Prostate gland (tissue), 2 donors: ENCODE measurements around the gene SEC14L1. TPM values are rescaled to one million over a fixed set of nuclear protein-coding genes. Genes with fewer than 3 reads are reported as not detected.

ENCODE experiments used
- DNase-seq: peaks from one replicate; pipeline ENCODE4 v3.0.0-alpha.2; 2019; ENCODE audit warnings: low spot score
- H3K27ac ChIP-seq, 2 donors: fragments of 200-600 bp; sonication (generic); 2 replicates each; pipeline ENCODE4 v1.5.1; 2017 to 2019
- H3K27me3 ChIP-seq: fragments of 200-600 bp; sonication (generic); replicated peaks from 2 replicates; pipeline ENCODE4 v1.5.1; 2019; ENCODE audit not compliant: insufficient read depth
- H3K36me3 ChIP-seq, 2 donors: fragments of 200-600 bp; sonication (generic); 1 replicate in 1 of 2; 2 replicates in 1 of 2; pipeline versions ENCODE4 v1.5.1 to v1.8.1; 2017 to 2019
- H3K4me1 ChIP-seq: fragments of 200-600 bp; sonication (generic); replicated peaks from 2 replicates; pipeline ENCODE4 v1.5.1; 2019
- H3K4me3 ChIP-seq, 2 donors: fragments of 200-600 bp; sonication (generic); 2 replicates each; pipeline ENCODE4 v1.5.1; 2017 to 2019
- H3K9me3 ChIP-seq: fragments of 200-600 bp; sonication (generic); 2 replicates; pipeline ENCODE4 v1.5.1; 2017
- POLR2A ChIP-seq: fragments of 450-650 bp; IDR thresholded peaks from one replicate; pipeline ENCODE4 v1.6.1; 2016; ENCODE audit warnings: antibody characterized with exemption, mild to moderate bottlenecking
- POLR2AphosphoS5 ChIP-seq: sonication (generic); formaldehyde crosslinking; IDR thresholded peaks from one replicate; pipeline ENCODE4 v1.6.1; 2017; ENCODE audit warnings: antibody characterized with exemption
- WGBS: methylation state at CpG from one replicate; pipeline ENCODE4 v1.1.5; 2018; 5-methylcytosine and 5-hydroxymethylcytosine counted together
- intact Hi-C: fragments of 100-400 bp; cut with DNase I; formaldehyde crosslinking; loops from one replicate; pipeline ENCODE4 v1.14.2; 2022
- total RNA-seq, 2 donors: library from RNA; depleted of rRNA; stranded (reverse); fragments of >200 nt; gene quantifications; one replicate each; pipeline ENCODE4 v1.1.0, GENCODE V29; 2016
- TF ChIP-seq, protein P1 (sequence below), 4 experiments: fragments of 200-600 bp in 2 of 4; fragments of 450-650 bp in 2 of 4; sonication (generic) in 2 of 4; IDR thresholded peaks; 1 replicate in 3 of 4; 2 replicates in 1 of 4; pipeline ENCODE4 v1.5.1; 2016 to 2019; ENCODE audit warnings: antibody characterized with exemption in 4 of 4, mild to moderate bottlenecking in 2 of 4, moderate library complexity in 2 of 4

The SEC14L1 gene
- total RNA-seq, 2 donors from 2014 or later, result 39.9 to 175 TPM

DNA sequence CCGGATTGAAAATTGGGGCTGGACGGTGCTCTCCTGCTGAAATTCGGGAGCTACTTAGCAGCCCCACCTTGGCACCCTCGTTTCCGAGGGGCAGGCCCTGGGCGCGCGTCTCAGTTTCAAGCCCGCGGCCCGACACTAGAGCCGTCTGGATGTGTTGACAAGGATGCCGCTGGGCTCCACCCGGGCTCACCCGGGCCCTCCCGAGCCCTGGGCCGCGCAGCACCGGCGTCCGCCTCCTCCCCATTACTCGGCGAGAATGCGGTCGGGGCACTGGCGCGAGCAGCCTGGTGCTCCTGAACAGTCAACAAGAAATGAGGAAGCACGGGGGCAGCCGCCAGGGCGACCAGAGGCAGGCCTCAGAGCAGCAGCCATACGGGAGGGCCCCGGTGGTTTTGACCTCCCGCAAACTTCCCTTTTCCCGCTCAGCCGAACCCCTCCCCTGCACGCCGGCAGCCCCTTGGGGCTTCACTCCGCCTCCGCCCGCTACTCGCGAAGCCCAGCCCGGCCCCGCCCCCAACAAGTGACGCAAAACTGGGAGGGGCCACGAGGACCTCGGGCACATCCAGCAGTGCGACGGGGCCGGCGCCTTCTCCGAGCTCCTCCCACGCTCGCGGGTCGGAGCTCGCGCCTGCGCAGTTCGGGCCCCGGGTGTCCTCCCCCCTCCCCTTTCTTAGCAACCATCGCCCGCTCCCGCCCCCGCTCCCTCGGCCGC lies 447 bp upstream of the SEC14L1 start:
- TF ChIP-seq POLR2AphosphoS5 (peak; percentile 99), POLR2A (peak; percentile 99)
- TF ChIP-seq, protein P1, sequence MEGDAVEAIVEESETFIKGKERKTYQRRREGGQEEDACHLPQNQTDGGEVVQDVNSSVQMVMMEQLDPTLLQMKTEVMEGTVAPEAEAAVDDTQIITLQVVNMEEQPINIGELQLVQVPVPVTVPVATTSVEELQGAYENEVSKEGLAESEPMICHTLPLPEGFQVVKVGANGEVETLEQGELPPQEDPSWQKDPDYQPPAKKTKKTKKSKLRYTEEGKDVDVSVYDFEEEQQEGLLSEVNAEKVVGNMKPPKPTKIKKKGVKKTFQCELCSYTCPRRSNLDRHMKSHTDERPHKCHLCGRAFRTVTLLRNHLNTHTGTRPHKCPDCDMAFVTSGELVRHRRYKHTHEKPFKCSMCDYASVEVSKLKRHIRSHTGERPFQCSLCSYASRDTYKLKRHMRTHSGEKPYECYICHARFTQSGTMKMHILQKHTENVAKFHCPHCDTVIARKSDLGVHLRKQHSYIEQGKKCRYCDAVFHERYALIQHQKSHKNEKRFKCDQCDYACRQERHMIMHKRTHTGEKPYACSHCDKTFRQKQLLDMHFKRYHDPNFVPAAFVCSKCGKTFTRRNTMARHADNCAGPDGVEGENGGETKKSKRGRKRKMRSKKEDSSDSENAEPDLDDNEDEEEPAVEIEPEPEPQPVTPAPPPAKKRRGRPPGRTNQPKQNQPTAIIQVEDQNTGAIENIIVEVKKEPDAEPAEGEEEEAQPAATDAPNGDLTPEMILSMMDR (IDR thresholded peaks at IDR 0.05), result peak in 3 of 4 experiments; percentile 21 to 39 (median 36)
- intact Hi-C loops, result loop anchor here (5.0 kb wide), 1 partner anchor 43 kb away; no protein-coding TSS in a partner anchor
- WGBS, result 4% methylated on average over 57 of the region's 67 CpGs
- H3K27ac ChIP-seq, result peak overlapping the region; percentile 93 to 98
- no peaks in the 10 kb centered on the region for H3K36me3 ChIP-seq
- no peaks in the 10 kb centered on the region for H3K9me3 ChIP-seq
- no peaks in the 10 kb centered on the region for H3K27me3 ChIP-seq
- H3K4me3 ChIP-seq, result peak overlapping the region; percentile 86 to 97
- peaks cover 1% of the 10 kb centered on the region for H3K4me1 ChIP-seq
- DNase-seq, result peak; percentile 99

DNA sequence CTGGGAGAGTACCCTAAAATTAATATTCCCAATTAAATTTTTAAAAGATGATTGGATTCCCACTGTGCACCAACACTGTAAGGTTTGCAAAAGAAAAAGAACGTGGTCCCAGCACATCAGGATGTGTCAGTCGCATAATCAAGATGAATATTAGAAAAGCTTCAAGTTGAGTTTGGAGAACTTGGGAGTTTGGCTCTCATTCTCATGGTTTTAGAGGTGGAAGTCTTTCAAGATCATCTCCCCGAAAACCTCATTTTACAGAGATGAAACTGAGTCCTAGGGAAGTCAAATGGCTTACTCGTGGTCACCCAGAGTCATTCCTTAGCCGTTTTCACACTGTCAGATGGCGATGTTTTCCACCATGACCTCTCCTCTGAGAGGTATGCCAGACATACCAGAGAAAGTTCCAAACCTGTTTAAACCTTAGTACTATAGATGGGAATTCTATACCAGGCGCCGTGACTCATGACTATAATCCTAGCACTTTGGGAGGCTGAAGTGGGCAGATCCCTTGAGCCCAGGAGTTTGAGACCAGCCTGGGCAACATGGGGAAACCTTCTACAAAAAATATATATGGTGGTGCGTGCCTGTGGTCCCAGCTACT lies 1.2 kb downstream of the SEC14L1 start:
- peaks cover 8% of the 10 kb centered on the region for H3K4me1 ChIP-seq

DNA sequence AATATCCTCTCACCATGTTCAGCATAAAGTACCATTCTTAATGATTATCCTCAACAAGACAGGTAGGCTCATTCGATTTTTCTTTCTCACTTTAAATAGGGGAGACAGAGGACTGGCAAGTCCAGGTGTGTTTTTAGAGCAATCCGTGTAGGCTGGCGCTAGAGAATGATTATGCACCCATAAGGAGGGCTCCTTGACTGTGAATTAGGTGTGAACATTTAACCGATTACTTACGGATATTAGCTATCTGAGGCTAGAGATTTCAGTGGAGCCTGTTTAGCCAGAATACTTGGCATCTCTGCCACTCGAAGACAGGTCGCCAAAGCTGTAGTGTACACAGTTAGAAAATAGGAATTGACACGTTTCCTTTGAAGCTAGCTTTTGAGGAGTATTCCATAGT lies 1.9 kb downstream of the SEC14L1 start:
- peaks cover 8% of the 10 kb centered on the region for H3K4me1 ChIP-seq
- H3K27ac ChIP-seq, result peak overlapping the region; percentile 93 to 98
- TF ChIP-seq, protein P1 (IDR thresholded peaks at IDR 0.05), result no peak
- TF ChIP-seq POLR2A, result no peak
- TF ChIP-seq POLR2AphosphoS5, result peak; percentile 40
- 45% methylated on average over 8 of the region's 8 CpGs for WGBS
- H3K4me3 ChIP-seq, result no peak overlapping the region
- no peaks in the 10 kb centered on the region for H3K27me3 ChIP-seq
- H3K9me3 ChIP-seq, result no peaks in the 10 kb centered on the region
- intact Hi-C loops, result loop anchor here (5.0 kb wide), 1 partner anchor 45 kb away; no protein-coding TSS in a partner anchor
- peak; percentile 34 for DNase-seq
- no peaks in the 10 kb centered on the region for H3K36me3 ChIP-seq

More for the DNA sequence above, 1.2 kb downstream of the SEC14L1 start:
- no peak for DNase-seq
- Histone ChIP-seq H3K27ac (peak overlapping the region; percentile 93 to 98), H3K27me3 (no peaks in the 10 kb centered on the region), H3K4me3 (peak overlapping the region; percentile 86 to 97), H3K36me3 (no peaks in the 10 kb centered on the region), H3K9me3 (no peaks in the 10 kb centered on the region)
- intact Hi-C loops, result loop anchor here (5.0 kb wide), 1 partner anchor 45 kb away; no protein-coding TSS in a partner anchor
- no peak for TF ChIP-seq POLR2A
- no peak for TF ChIP-seq POLR2AphosphoS5
- TF ChIP-seq, protein P1 (IDR thresholded peaks at IDR 0.05), result no peak
- WGBS, result 74% methylated on average over 9 of the region's 9 CpGs

DNA sequence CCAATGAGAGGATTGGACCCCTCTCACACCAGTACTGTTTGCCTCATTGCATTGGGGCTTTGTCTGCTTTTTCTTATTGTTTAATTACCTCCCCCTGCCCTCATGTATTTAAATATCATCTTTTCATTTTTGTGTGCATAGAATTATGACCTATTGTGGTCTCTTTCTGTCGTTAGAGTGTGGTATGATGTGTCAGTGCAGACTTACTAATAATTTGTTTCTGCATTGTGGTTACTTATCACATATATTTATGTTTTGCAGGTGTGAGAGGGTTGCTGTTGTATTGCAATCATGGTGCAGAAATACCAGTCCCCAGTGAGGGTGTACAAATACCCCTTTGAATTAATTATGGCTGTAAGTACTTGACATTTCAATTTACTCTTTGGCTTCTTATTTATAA lies 2.5 kb downstream of the SEC14L1 start:
- intact Hi-C loops, result loop anchor here (5.0 kb wide), 1 partner anchor 46 kb away; no protein-coding TSS in a partner anchor
- 36% methylated on average over 1 of the region's 1 CpG for WGBS
- H3K36me3 ChIP-seq, result no peaks in the 10 kb centered on the region
- DNase-seq, result no peak
- no peak overlapping the region for H3K4me3 ChIP-seq
- H3K4me1 ChIP-seq, result peaks cover 8% of the 10 kb centered on the region
- H3K9me3 ChIP-seq, result no peaks in the 10 kb centered on the region
- H3K27ac ChIP-seq, result peak overlapping the region; percentile 93 to 98
- H3K27me3 ChIP-seq, result no peaks in the 10 kb centered on the region
- no peak for TF ChIP-seq POLR2A
- TF ChIP-seq, protein P1 (IDR thresholded peaks at IDR 0.05), result no peak
- no peak for TF ChIP-seq POLR2AphosphoS5
